ENCODE data around the gene NCBP2L.

GRCh38 chrX:107739541-107739940 is 38.0 kb upstream of the NCBP2L start:
- TF ChIP-seq CTCF (IDR thresholded peaks at IDR 0.05; ENCODE audit: low read depth, low read length) (no peak), EZH2phosphoT487 (IDR thresholded peaks at IDR 0.05; ENCODE audit: low read depth) (no peak)

Data from OCI-LY3 (cell line).